OCI-LY7 (cell line): ENCODE data around the gene CAMK2B. TPM values are rescaled to one million over a fixed set of nuclear protein-coding genes. Genes with fewer than 3 reads are reported as not detected.

Experiments used
- BruUV-seq: library from RNA; stranded (reverse); fragments of 400-500 nt; replicated peaks from 2 replicates; lab custom pipeline; 2021; lab: Mats Ljungman, UMichigan
- CTCF ChIA-PET: fragments of 300-600 bp; sonication (Branson Sonifier 250); formaldehyde crosslinking; loops from one replicate; lab custom pipeline; 2022; ENCODE audit warnings: antibody characterized with exemption; ENCODE audit not compliant: unreplicated experiment; lab: Charles Lee
- POLR2A ChIA-PET: fragments of 300-600 bp; sonication (Branson Sonifier 250); formaldehyde crosslinking; loops from one replicate; lab custom pipeline; 2022; ENCODE audit warnings: antibody characterized with exemption; lab: Charles Lee
- DNase-seq: peaks from one replicate; pipeline ENCODE4 v3.0.0-alpha.2; 2015; ENCODE audit warnings: low spot score
- H2AFZ ChIP-seq: fragments of 200-600 bp; sonication (generic), shearing (Covaris generic); 2 replicates; pipeline ENCODE4 v1.6.1; 2014; ENCODE audit warnings: mild to moderate bottlenecking, antibody characterized with exemption, low read length, moderate library complexity
- H3K27ac ChIP-seq: fragments of 200-600 bp; sonication (generic); 2 replicates; pipeline ENCODE4 v1.5.1; 2014; ENCODE audit warnings: mixed run types, low read depth, mild to moderate bottlenecking, moderate library complexity, low read length, inconsistent platforms; ENCODE audit not compliant: poor library complexity, severe bottlenecking
- H3K36me3 ChIP-seq: fragments of 200-600 bp; sonication (generic); 2 replicates; pipeline ENCODE4 v1.6.1; 2014; ENCODE audit warnings: mild to moderate bottlenecking, antibody characterized with exemption, low read length, moderate library complexity, mixed read lengths; ENCODE audit not compliant: insufficient read depth
- H3K4me1 ChIP-seq: fragments of 200-600 bp; sonication (generic); 2 replicates; pipeline ENCODE4 v1.5.1; 2014; ENCODE audit warnings: mild to moderate bottlenecking, low read length; ENCODE audit not compliant: insufficient read depth, poor library complexity, severe bottlenecking
- H3K4me2 ChIP-seq: fragments of 200-600 bp; sonication (generic); 2 replicates; pipeline ENCODE4 v1.6.1; 2014; ENCODE audit warnings: mild to moderate bottlenecking, low read length
- H3K4me3 ChIP-seq: fragments of 200-600 bp; sonication (generic); 2 replicates; pipeline ENCODE4 v1.5.1; 2014; ENCODE audit warnings: mild to moderate bottlenecking, low read depth, low read length; ENCODE audit not compliant: poor library complexity, severe bottlenecking
- H3K79me2 ChIP-seq: fragments of 200-600 bp; sonication (generic); 2 replicates; pipeline ENCODE4 v1.6.1; 2016; ENCODE audit warnings: low read depth, mild to moderate bottlenecking, low read length, moderate library complexity, mixed read lengths; ENCODE audit not compliant: insufficient read depth
- H3K9me2 ChIP-seq: fragments of 200-600 bp; sonication (generic); 2 replicates; pipeline ENCODE4 v1.6.1; 2016; ENCODE audit warnings: mild to moderate bottlenecking, low read length, mixed read lengths; ENCODE audit not compliant: insufficient read depth
- H3K9me3 ChIP-seq: fragments of 200-600 bp; sonication (generic); 2 replicates; pipeline ENCODE4 v1.6.1; 2014; ENCODE audit warnings: mild to moderate bottlenecking, mixed run types, low read length, mixed read lengths
- H4K20me1 ChIP-seq: fragments of 200-600 bp; sonication (generic); 2 replicates; pipeline ENCODE4 v1.6.1; 2014; ENCODE audit warnings: mild to moderate bottlenecking, antibody characterized with exemption, low read length, moderate library complexity, mixed read lengths; ENCODE audit not compliant: insufficient read depth
- CTCF ChIP-seq: fragments of 200-600 bp; sonication (generic); conservative IDR thresholded peaks from 2 replicates; pipeline ENCODE4 v1.5.1; 2014; ENCODE audit warnings: mild to moderate bottlenecking, antibody characterized with exemption, low read length, moderate library complexity, mixed read lengths
- EZH2phosphoT487 ChIP-seq: fragments of 200-600 bp; sonication (generic); IDR thresholded peaks from 2 replicates; pipeline ENCODE4 v1.6.1; 2018; ENCODE audit warnings: low read depth, borderline replicate concordance, mild to moderate bottlenecking, mixed run types, antibody characterized with exemption, low read length, moderate library complexity, mixed read lengths
- intact Hi-C: fragments of 100-400 bp; cut with micrococcal nuclease; formaldehyde crosslinking; loops from one replicate; pipeline ENCODE4 v1.10.0; 2022; ENCODE audit not compliant: unreplicated experiment
- total RNA-seq, 2 experiments: library from RNA; depleted of rRNA in 1 of 2; stranded (reverse); fragments of >200 nt in 1 of 2; shearing (Covaris generic) in 1 of 2; gene quantifications; 2 replicates each; pipeline ENCODE4 v1.2.3, GENCODE V29; 2014 to 2022

CAMK2B gene
- total RNA-seq, 2 experiments from 2014 or later, result 0.66 to 1.1 TPM

GRCh38 chr7:44196450-44196872 is 128.9 kb downstream of the CAMK2B start:
- peaks cover 18% of the 10 kb centered on the region for H3K4me1 ChIP-seq
- peak; percentile 75 for DNase-seq
- no peak overlapping the region for H3K4me3 ChIP-seq
- BruUV-seq, result no TSS peak
- 0 out of 2 replicates have a peak, but pooled peaks cover 2% of the 10 kb centered on the region for H4K20me1 ChIP-seq
- H3K9me2 ChIP-seq, result no peaks in the 10 kb centered on the region
- POLR2A ChIA-PET, result interaction anchor here (1.9 kb wide), 1 partner anchor 98 kb away, joined by 7 read pairs; no protein-coding TSS in a partner anchor
- no peak overlapping the region; the same call in 1 of the 2 replicates for H3K4me2 ChIP-seq
- CTCF ChIA-PET, result no interaction called here
- H3K79me2 ChIP-seq, result peaks cover 7% of the 10 kb centered on the region
- TF ChIP-seq CTCF (peak; percentile 91), EZH2phosphoT487 (no peak)
- H3K36me3 ChIP-seq, result no peaks in the 10 kb centered on the region
- no peak overlapping the region for H3K27ac ChIP-seq
- H2AFZ ChIP-seq, result peak overlapping the region; percentile 63; the same call in 1 of the 2 replicates
- H3K9me3 ChIP-seq, result no peaks in the 10 kb centered on the region
- intact Hi-C loops, result loop anchor here (1.0 to 5.0 kb wide), 3 partner anchors 124 to 174 kb away; no protein-coding TSS in a partner anchor

- POLR2A ChIA-PET, result interaction anchor here (1.9 kb wide), 1 partner anchor 98 kb away, joined by 7 read pairs; no protein-coding TSS in a partner anchor
These were observed 129.5 kb downstream of the CAMK2B start for GRCh38 chr7:44195889-44196288.

More at GRCh38 chr7:44195889-44196288, 129.5 kb downstream of the CAMK2B start:
- Histone ChIP-seq H3K9me2 (no peaks in the 10 kb centered on the region), H3K79me2 (0 out of 2 replicates have a peak, but pooled peaks cover 1% of the 10 kb centered on the region), H2AFZ (peak overlapping the region; percentile 63; the same call in 1 of the 2 replicates), H3K4me3 (no peak overlapping the region), H3K4me2 (no peak overlapping the region), H3K4me1 (peaks cover 17% of the 10 kb centered on the region), H3K9me3 (no peaks in the 10 kb centered on the region), H3K27ac (no peak overlapping the region), H4K20me1 (no peaks in the 10 kb centered on the region), H3K36me3 (no peaks in the 10 kb centered on the region)
- TF ChIP-seq EZH2phosphoT487 (no peak), CTCF (no peak)
- no peak for DNase-seq
- intact Hi-C loops, result loop anchor here (1.0 to 5.0 kb wide), 3 partner anchors 124 to 174 kb away; no protein-coding TSS in a partner anchor
- BruUV-seq, result no TSS peak
- CTCF ChIA-PET, result no interaction called here
